Measurements from ENCODE around the gene TBC1D30. TPM values are rescaled to one million over a fixed set of nuclear protein-coding genes. Genes with fewer than 3 reads are reported as not detected.

The TBC1D30 gene
- total RNA-seq, 2 donors from 2014 or later, result 6.9 to 17.0 TPM

DNA sequence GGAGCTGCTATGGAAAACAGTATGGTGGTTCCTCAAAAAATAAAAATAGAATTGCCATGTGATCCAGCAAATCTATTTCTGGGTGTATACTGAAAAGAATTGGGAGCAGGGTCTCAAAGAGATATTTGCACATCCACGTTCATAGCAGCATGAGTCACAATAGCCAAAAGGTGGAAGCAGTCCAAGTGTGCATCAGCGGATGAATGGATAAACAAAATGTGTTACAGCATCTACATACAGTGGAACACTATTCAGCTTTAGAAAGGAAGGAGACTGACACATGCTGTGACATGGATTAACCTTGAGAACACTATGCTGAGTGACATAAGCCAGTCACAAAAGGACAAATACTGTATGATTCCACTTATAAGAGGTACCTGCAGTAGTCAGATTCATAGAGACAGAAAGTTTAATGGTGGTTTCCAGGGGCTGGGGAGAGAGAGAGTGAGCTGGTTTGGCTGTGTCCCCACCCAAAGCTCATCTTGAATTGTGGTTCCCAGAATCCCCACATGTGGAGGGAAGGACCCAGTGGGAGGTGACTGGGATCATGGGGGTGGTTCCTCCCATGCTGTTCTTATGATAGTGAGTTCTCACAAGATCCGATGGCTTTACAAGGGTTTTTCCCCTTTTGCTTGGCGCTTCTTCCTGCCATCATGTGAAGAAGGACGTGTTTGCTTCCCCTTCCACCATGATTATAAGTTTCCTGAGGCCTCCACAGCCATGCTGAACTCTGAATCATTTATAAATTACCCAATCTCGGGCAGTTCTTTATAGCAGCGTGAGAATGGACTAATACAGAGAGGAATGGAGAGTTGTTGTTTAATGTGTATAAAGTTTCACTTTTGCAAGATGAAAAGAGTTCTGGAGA lies 17.6 kb upstream of the TBC1D30 start:
- no peaks in the 10 kb centered on the region for H3K27me3 ChIP-seq
- H3K9me3 ChIP-seq, result no peaks in the 10 kb centered on the region
- no peak for DNase-seq
- no peak overlapping the region for H3K4me3 ChIP-seq
- intact Hi-C loops (cut with DNase I), result no loop called here
- no peaks in the 10 kb centered on the region for H3K36me3 ChIP-seq
- no peak overlapping the region for H3K9ac ChIP-seq (ENCODE audit: low read depth in 2 of 2, low read length in 2 of 2)
- no peak for TF ChIP-seq CTCF (IDR thresholded peaks at IDR 0.05)
- no peaks in the 10 kb centered on the region for H3K4me1 ChIP-seq
- H3K27ac ChIP-seq, result no peak overlapping the region

GRCh38 chr12:64808110-64808509 lies 16.3 kb upstream of the TBC1D30 start:
- TF ChIP-seq CTCF (IDR thresholded peaks at IDR 0.05), result no peak
- Histone ChIP-seq H3K9me3 (no peaks in the 10 kb centered on the region), H3K9ac (ENCODE audit: low read depth in 2 of 2, low read length in 2 of 2) (no peak overlapping the region), H3K36me3 (no peaks in the 10 kb centered on the region), H3K27ac (no peak overlapping the region), H3K4me1 (no peaks in the 10 kb centered on the region), H3K4me3 (no peak overlapping the region), H3K27me3 (no peaks in the 10 kb centered on the region)
- intact Hi-C loops (cut with DNase I), result no loop called here
- no peak for DNase-seq

- intact Hi-C loops (cut with DNase I), result no loop called here
- no peak overlapping the region for H3K9ac ChIP-seq (ENCODE audit: low read depth in 2 of 2, low read length in 2 of 2)
- TF ChIP-seq CTCF (IDR thresholded peaks at IDR 0.05), result no peak
- H3K36me3 ChIP-seq, result no peaks in the 10 kb centered on the region
- no peak overlapping the region for H3K4me3 ChIP-seq
- DNase-seq, result no peak
- H3K27ac ChIP-seq, result no peak overlapping the region
- H3K27me3 ChIP-seq, result no peaks in the 10 kb centered on the region
- H3K4me1 ChIP-seq, result no peaks in the 10 kb centered on the region
- H3K9me3 ChIP-seq, result no peaks in the 10 kb centered on the region
These were observed 13.6 kb upstream of the TBC1D30 start for GRCh38 chr12:64810831-64811230.

GRCh38 chr12:64813723-64814122 lies 10.7 kb upstream of the TBC1D30 start:
- H3K9me3 ChIP-seq, result no peaks in the 10 kb centered on the region
- no peaks in the 10 kb centered on the region for H3K27me3 ChIP-seq
- intact Hi-C loops (cut with DNase I), result no loop called here
- H3K36me3 ChIP-seq, result no peaks in the 10 kb centered on the region
- H3K4me3 ChIP-seq, result no peak overlapping the region
- H3K4me1 ChIP-seq, result no peaks in the 10 kb centered on the region
- DNase-seq, result no peak
- TF ChIP-seq CTCF (IDR thresholded peaks at IDR 0.05), result no peak
- no peak overlapping the region for H3K27ac ChIP-seq
- no peak overlapping the region for H3K9ac ChIP-seq (ENCODE audit: low read depth in 2 of 2, low read length in 2 of 2)

GRCh38 chr12:64814432-64814831 lies 10.0 kb upstream of the TBC1D30 start:
- Histone ChIP-seq H3K9ac (ENCODE audit: low read depth in 2 of 2, low read length in 2 of 2) (no peak overlapping the region), H3K9me3 (no peaks in the 10 kb centered on the region), H3K27me3 (no peaks in the 10 kb centered on the region), H3K4me3 (no peak overlapping the region), H3K4me1 (no peaks in the 10 kb centered on the region), H3K36me3 (no peaks in the 10 kb centered on the region), H3K27ac (no peak overlapping the region)
- TF ChIP-seq CTCF (IDR thresholded peaks at IDR 0.05), result no peak
- intact Hi-C loops (cut with DNase I), result no loop called here
- DNase-seq, result no peak
